K562 (cell line): ENCODE measurements around the gene TRERF1.

ENCODE experiments used
- CEBPB ChIP-seq: fragments of 450-650 bp; IDR thresholded peaks from 2 replicates; pipeline ENCODE4 v1.6.1; 2016; ENCODE audit warnings: missing genetic modification characterization, missing compliant biosample characterization
- CHD4 ChIP-seq: fragments of 200-600 bp; sonication (generic); IDR thresholded peaks from 3 replicates; pipeline ENCODE4 v1.6.1; 2012; ENCODE audit warnings: low read depth, mild to moderate bottlenecking, mixed read lengths, low read length, inconsistent platforms; ENCODE audit not compliant: insufficient read depth, insufficient replicate concordance, poor library complexity, severe bottlenecking
- EZH2 ChIP-seq: IDR thresholded peaks from 2 replicates; pipeline ENCODE4 v1.6.1; 2012; ENCODE audit warnings: low read depth, mild to moderate bottlenecking, inconsistent platforms, low read length, borderline replicate concordance
- JUNB ChIP-seq: fragments of 450-650 bp; formaldehyde crosslinking; conservative IDR thresholded peaks from 2 replicates; pipeline ENCODE4 v1.4.0; 2020; ENCODE audit warnings: mild to moderate bottlenecking
- POLR2AphosphoS5 ChIP-seq: IDR thresholded peaks from 2 replicates; pipeline ENCODE4 v1.6.1; 2011; ENCODE audit warnings: mild to moderate bottlenecking, low read depth, low read length, moderate library complexity; ENCODE audit not compliant: control insufficient read depth, insufficient read depth
- RBM17 ChIP-seq: fragments of 200-400 bp; formaldehyde crosslinking; IDR thresholded peaks from 2 replicates; pipeline ENCODE4 v1.6.1; 2017; ENCODE audit warnings: low read depth, mild to moderate bottlenecking, low read length, borderline replicate concordance
- SMAD4 ChIP-seq: fragments of 250-450 bp; sonication (Bioruptor Pico); conservative IDR thresholded peaks from 2 replicates; pipeline ENCODE4 v1.8.0; 2021; ENCODE audit warnings: inconsistent platforms, mild to moderate bottlenecking, moderate library complexity
- STAT6 ChIP-seq: sonication (generic); formaldehyde crosslinking; IDR thresholded peaks from 2 replicates; pipeline ENCODE4 v1.8.1; 2023; ENCODE audit warnings: mild to moderate bottlenecking, missing genetic modification reagents
- TBP ChIP-seq: optimal IDR thresholded peaks from 2 replicates; pipeline ENCODE3; 2011; ENCODE audit warnings: low read depth, low read length, improper control_type of control experiment
- USF2 ChIP-seq: sonication (generic); formaldehyde crosslinking; IDR thresholded peaks from 2 replicates; pipeline ENCODE4 v1.5.0; 2020; ENCODE audit warnings: missing genetic modification reagents
- ZNF408 ChIP-seq: fragments of 250-450 bp; sonication (Bioruptor Pico); IDR thresholded peaks from 2 replicates; pipeline ENCODE4 v1.4.0; 2020; ENCODE audit warnings: low read depth, mild to moderate bottlenecking, moderate library complexity
- TF ChIP-seq, protein P1 (sequence below): sonication (generic); formaldehyde crosslinking; IDR thresholded peaks from 2 replicates; pipeline ENCODE4 v1.8.0; 2022; ENCODE audit warnings: missing genetic modification reagents, mild to moderate bottlenecking, borderline replicate concordance

- TF ChIP-seq, protein P1, sequence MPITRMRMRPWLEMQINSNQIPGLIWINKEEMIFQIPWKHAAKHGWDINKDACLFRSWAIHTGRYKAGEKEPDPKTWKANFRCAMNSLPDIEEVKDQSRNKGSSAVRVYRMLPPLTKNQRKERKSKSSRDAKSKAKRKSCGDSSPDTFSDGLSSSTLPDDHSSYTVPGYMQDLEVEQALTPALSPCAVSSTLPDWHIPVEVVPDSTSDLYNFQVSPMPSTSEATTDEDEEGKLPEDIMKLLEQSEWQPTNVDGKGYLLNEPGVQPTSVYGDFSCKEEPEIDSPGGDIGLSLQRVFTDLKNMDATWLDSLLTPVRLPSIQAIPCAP, result no peak
- TF ChIP-seq SMAD4, result no peak
- no peak for TF ChIP-seq EZH2
- no peak for TF ChIP-seq STAT6 (CRISPR knock-in tag)
- TF ChIP-seq ZNF408, result no peak
- TF ChIP-seq TBP, result no peak
- no peak for TF ChIP-seq USF2
- TF ChIP-seq CHD4, result no peak
- TF ChIP-seq RBM17, result no peak
- TF ChIP-seq POLR2AphosphoS5, result no peak
- TF ChIP-seq CEBPB (tag), result no peak
- no peak for TF ChIP-seq JUNB (CRISPR knock-in tag)
Observed at GRCh38 chr6:42259841-42260395, 191.8 kb downstream of the TRERF1 start.
